Colonic mucosa (tissue), 4 donors: Measurements from ENCODE around the gene KRTAP3-3. TPM values are rescaled to one million over a fixed set of nuclear protein-coding genes. Genes with fewer than 3 reads are reported as not detected.
"Not testable (repeated sequence)": the region's sequence is repeated elsewhere in the genome, so short reads cannot be mapped to it uniquely, and the experiment has no call there.

Experiments used
- DNase-seq: peaks from one replicate; pipeline ENCODE4 v3.0.0-alpha.2; 2020
- H3K27ac ChIP-seq: fragments of 200-600 bp; one replicate; pipeline ENCODE4 v1.8.0; 2021
- H3K27me3 ChIP-seq: fragments of 200-600 bp; one replicate; pipeline ENCODE4 v1.8.0; 2021
- H3K36me3 ChIP-seq: fragments of 200-600 bp; one replicate; pipeline ENCODE4 v1.8.0; 2021
- H3K4me1 ChIP-seq: fragments of 200-600 bp; one replicate; pipeline ENCODE4 v1.8.0; 2021; ENCODE audit warnings: mild to moderate bottlenecking
- H3K4me3 ChIP-seq: fragments of 200-600 bp; one replicate; pipeline ENCODE4 v1.8.0; 2021
- H3K9ac ChIP-seq, 2 donors: one replicate each; pipeline ENCODE4 v1.7.0; 2013; ENCODE audit warnings: control low read depth in 2 of 2, low read depth in 2 of 2, low read length in 2 of 2
- H3K9me3 ChIP-seq: fragments of 200-600 bp; one replicate; pipeline ENCODE4 v1.8.0; 2021
- intact Hi-C: fragments of 100-400 bp; cut with DNase I; formaldehyde crosslinking; loops from one replicate; pipeline ENCODE4 v1.14.1; 2022
- total RNA-seq, 2 donors: library from RNA; stranded (reverse); fragmentation: NEBNext Ultra II Directional in 1 of 2; extraction: Animal tissue kit (Norgen Biotek cat#: 25700) in 1 of 2; gene quantifications; one replicate each; pipeline ENCODE4 v1.2.1, GENCODE V29; 2021
- TF ChIP-seq, protein P1 (sequence below): fragments of 200-600 bp; IDR thresholded peaks from one replicate; pipeline ENCODE4 v1.8.0; 2022; ENCODE audit warnings: antibody characterized with exemption, mild to moderate bottlenecking
- donor health status: healthy.
- donor health status: DM: no; HTN: no; CAD: no.
- donor health status: DM: no; HTN: no; CAD: no.

KRTAP3-3 gene
- not detected for total RNA-seq

DNA sequence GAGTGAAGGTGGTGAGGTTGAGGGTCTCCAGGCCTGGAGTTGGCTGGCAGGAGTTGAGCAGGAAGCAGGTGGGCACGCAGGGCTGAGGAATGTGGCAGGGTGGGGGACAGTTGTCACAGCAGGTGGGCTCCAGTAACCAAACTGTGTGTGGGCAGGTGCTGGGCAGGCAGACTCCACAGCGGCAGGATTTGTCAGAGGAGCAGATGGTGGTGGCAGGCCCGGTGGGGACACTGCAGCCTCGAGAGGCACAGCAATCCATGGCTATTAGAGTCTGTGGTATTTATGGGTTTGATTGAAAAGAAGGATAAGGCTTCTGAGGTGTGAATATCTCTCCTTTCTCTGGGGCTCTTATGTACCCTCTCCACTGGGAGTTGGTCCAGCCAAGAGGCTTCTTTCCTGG is at the start of gene KRTAP3-3:
Gene KRTAP3-3 (minus strand): TSS at position 326 of the 400 bp plus-strand sequence. CDS start 67 bp downstream, at position 259.
- no peak within 1 kb of the TSS for H3K9ac ChIP-seq
- H3K4me3 ChIP-seq: no peak within 1 kb of the TSS
- H3K27ac ChIP-seq: no peak within 1 kb of the TSS
- no peak for DNase-seq
- no peaks in the 10 kb centered on the region for H3K9me3 ChIP-seq
- intact Hi-C loops: no loop called here
- TF ChIP-seq, protein P1, sequence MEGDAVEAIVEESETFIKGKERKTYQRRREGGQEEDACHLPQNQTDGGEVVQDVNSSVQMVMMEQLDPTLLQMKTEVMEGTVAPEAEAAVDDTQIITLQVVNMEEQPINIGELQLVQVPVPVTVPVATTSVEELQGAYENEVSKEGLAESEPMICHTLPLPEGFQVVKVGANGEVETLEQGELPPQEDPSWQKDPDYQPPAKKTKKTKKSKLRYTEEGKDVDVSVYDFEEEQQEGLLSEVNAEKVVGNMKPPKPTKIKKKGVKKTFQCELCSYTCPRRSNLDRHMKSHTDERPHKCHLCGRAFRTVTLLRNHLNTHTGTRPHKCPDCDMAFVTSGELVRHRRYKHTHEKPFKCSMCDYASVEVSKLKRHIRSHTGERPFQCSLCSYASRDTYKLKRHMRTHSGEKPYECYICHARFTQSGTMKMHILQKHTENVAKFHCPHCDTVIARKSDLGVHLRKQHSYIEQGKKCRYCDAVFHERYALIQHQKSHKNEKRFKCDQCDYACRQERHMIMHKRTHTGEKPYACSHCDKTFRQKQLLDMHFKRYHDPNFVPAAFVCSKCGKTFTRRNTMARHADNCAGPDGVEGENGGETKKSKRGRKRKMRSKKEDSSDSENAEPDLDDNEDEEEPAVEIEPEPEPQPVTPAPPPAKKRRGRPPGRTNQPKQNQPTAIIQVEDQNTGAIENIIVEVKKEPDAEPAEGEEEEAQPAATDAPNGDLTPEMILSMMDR: no peak
- H3K27me3 ChIP-seq: no peaks in the 10 kb centered on the region
- no peaks in the 10 kb centered on the region for H3K36me3 ChIP-seq
- H3K4me1 ChIP-seq: no peaks in the 10 kb centered on the region

DNA sequence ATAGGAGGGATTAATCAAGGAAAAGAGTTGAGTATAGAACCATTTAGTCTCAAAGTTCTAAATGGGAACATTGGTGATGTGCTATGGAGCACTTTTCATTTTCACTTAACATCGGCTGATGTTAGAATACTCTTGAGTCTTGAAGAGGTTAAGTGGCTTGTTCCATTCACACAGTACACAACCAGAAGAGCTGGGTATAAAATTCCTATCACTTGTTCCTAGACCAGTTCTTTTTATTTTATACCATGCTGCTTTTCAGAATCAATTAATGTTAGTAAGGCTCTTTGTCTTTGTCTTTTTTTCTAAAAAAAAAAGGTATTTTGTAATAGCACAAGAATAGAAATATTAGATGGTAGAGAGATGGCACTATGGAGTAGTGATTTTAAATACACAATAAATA is 49.0 kb upstream of the KRTAP3-3 start:
- H3K9ac ChIP-seq: no peak overlapping the region
- no peaks in the 10 kb centered on the region for H3K27me3 ChIP-seq
- no peaks in the 10 kb centered on the region for H3K9me3 ChIP-seq
- no peak overlapping the region for H3K27ac ChIP-seq
- H3K4me3 ChIP-seq: no peak overlapping the region
- no peaks in the 10 kb centered on the region for H3K4me1 ChIP-seq
- TF ChIP-seq, protein P1: no peak
- H3K36me3 ChIP-seq: no peaks in the 10 kb centered on the region
- DNase-seq: no peak
- intact Hi-C loops: no loop called here

DNA sequence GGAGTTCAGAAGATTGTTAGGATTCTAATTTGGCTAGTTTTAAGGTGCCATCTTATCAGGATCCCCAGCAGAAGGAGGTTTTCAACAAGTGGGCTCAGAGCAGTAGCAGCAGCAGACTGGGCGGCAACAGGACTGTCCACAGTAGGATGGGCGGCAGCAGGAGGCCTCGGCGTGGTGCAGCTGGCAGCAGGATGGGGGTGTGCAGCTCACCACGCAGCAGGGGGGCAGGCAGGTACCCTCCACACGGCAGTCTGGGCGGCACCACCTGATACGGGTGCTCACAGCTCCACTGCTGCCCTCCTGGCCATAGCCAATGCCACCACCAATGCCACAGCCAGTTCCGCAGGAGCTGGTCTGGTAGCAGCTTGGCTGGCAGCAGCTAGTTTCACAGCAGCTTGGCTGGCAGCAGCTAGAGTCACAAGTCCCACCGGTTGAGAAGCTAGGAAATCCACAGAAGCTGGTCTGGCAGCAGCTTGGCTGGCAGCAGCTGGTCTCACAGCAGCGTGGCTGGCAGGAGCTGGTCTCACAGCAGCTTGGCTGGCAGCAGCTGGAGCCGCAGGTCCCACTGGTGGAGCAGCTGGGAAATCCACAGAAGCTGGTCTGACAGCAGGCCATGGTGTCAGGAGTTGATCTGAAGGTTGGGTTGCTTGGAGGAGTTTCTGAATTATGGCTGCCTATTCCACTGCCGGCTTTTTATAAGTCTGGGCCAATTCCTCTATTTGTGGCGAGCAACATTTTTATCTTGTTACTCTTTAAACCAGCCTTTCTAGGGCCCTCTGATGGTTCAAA is 47.0 kb upstream of the KRTAP3-3 start, which contains the start of gene KRTAP1-1:
Gene KRTAP1-1 (minus strand): TSS at position 668 of the 789 bp plus-strand sequence. CDS start 53 bp downstream, at position 615.
- H3K4me1 ChIP-seq, H3K9me3 ChIP-seq, H3K4me3 ChIP-seq, H3K27me3 ChIP-seq, H3K36me3 ChIP-seq, DNase-seq, intact Hi-C loops, H3K9ac ChIP-seq, H3K27ac ChIP-seq: not testable (repeated sequence)

DNA sequence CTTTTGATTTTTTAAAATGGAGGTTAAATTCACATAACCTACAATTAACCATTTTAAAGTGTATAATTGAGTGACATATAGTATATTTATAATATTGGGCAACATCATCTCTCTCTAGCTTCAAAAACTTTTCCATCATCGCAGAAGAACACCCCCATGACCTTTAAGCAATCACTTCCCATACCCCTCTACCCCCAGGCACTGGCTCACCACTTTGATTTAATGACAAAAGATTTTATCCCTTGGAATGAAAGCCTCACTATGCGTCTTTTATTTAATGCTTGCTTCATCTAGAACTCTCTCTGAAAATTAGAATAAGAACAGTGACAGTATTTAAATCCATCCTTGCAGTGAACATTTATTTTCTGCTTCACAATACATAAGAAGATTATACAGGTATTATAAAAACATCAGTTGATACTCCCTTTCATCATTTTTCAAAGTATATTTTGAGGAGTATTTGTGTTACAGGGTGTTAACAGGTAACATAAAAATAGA is 43.9 kb upstream of the KRTAP3-3 start:
- intact Hi-C loops: no loop called here
- TF ChIP-seq, protein P1: no peak

DNA sequence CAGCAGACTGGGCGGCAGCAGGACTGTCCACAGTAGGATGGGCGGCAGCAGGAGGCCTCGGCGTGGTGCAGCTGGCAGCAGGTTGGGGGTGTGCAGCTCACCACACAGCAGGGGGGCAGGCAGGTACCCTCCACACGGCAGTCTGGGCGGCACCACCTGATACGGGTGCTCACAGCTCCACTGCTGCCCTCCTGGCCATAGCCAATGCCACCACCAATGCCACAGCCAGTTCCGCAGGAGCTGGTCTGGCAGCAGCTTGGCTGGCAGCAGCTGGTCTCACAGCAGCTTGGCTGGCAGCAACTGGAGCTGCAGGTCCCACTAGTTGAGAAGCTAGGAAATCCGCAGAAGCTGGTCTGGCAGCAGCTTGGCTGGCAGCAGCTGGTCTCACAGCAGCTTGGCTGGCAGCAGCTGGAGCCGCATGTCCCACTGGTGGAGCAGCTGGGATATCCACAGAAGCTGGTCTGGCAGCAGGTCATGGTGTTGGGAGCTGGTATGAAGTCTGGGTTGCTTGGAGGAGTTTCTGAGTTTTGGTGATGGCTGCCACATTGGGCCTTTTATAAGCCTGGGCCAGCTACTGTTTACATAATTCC is 40.5 kb upstream of the KRTAP3-3 start, which contains the start of gene KRTAP1-3:
Gene KRTAP1-3 (minus strand): TSS at position 529 of the 590 bp plus-strand sequence. CDS start 53 bp downstream, at position 476.
- H3K9me3 ChIP-seq, DNase-seq, intact Hi-C loops, H3K36me3 ChIP-seq, H3K27me3 ChIP-seq, H3K27ac ChIP-seq, H3K4me1 ChIP-seq, H3K9ac ChIP-seq, H3K4me3 ChIP-seq: not testable (repeated sequence)

More for the DNA sequence above, 43.9 kb upstream of the KRTAP3-3 start:
- no peak overlapping the region for H3K27ac ChIP-seq
- no peak overlapping the region for H3K9ac ChIP-seq
- H3K4me3 ChIP-seq: no peak overlapping the region
- H3K4me1 ChIP-seq: no peaks in the 10 kb centered on the region
- no peaks in the 10 kb centered on the region for H3K36me3 ChIP-seq
- no peaks in the 10 kb centered on the region for H3K9me3 ChIP-seq
- no peak for DNase-seq
- no peaks in the 10 kb centered on the region for H3K27me3 ChIP-seq

DNA sequence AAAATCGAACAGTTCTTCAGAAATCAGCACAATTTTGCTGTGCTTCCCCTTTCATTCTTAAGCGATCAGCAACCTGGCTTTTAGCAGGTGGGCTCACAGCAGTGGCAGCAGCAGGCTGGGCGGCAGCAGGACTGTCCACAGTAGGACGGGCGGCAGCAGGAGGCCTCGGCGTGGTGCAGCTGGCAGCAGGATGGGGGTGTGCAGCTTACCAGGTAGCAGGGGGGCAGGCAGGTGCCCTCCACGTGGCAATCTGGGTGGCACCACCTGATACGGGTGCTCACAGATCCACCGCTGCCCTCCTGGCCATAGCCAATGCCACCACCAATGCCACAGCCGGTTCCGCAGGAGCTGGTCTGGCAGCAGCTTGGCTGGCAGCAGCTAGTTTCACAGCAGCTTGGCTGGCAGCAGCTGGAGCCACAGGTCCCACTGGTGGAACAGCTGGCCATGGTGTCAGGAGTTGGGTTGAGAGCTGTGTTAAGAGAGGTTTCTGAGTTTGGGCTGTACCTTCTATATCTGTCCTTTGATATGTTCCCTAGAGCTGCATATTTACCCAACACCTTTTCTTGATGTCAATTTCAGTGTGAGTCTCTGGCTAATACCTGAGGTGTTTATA is 35.8 kb upstream of the KRTAP3-3 start, which contains the start of gene KRTAP1-4:
Gene KRTAP1-4 (minus strand): TSS at position 563 of the 613 bp plus-strand sequence. CDS start 117 bp downstream, at position 446.
- Histone ChIP-seq H3K27me3 (no peaks in the 10 kb centered on the region), H3K9ac (no peak within 1 kb of the TSS), H3K36me3 (no peaks in the 10 kb centered on the region), H3K4me3 (no peak within 1 kb of the TSS), H3K4me1 (no peaks in the 10 kb centered on the region), H3K27ac (no peak within 1 kb of the TSS), H3K9me3 (no peaks in the 10 kb centered on the region)
- DNase-seq: no peak
- TF ChIP-seq, protein P1: no peak
- intact Hi-C loops: no loop called here
